ENCODE measurements around the gene LRRC51. TPM values are rescaled to one million over a fixed set of nuclear protein-coding genes. Genes with fewer than 3 reads are reported as not detected.
A peak's percentile ranks its signal among the peaks of the same experiment; 100 is the strongest.
"Not testable (repeated sequence)": the region's sequence is repeated elsewhere in the genome, so short reads cannot be mapped to it uniquely, and the experiment has no call there.

The LRRC51 gene
- total and polyA plus RNA-seq, 3 experiments from 2014 or later, result 2.6 to 8.9 (median 8.2) TPM

- POLR2A ChIA-PET, result no interaction called here
- no peaks in the 10 kb centered on the region for H3K36me3 ChIP-seq (ENCODE audit: insufficient read depth, low read length)
- no peaks in the 10 kb centered on the region for H3K27me3 ChIP-seq (ENCODE audit: insufficient read depth, low read length, poor library complexity, severe bottlenecking)
- H3K9me3 ChIP-seq (ENCODE audit: low read length), result no peaks in the 10 kb centered on the region
- DNase-seq, result no peak
- Mint-ChIP-seq H3K9me3 (peaks cover 0 to 2% (median 0%) of the 10 kb centered on the region in 5 donors), H3K4me3 (no peak overlapping the region), H3K4me1 (peaks cover 0 to 9% (median 0%) of the 10 kb centered on the region in 3 donors), H3K27ac (peak overlapping the region in 2 of 8 donors; percentile 47 to 64), H3K36me3 (no peaks in the 10 kb centered on the region), H3K27me3 (peaks cover 14 to 17% of the 10 kb centered on the region in 2 donors)
- CTCF ChIA-PET, result no interaction called here
- H3K27ac ChIP-seq (ENCODE audit: low read depth, low read length), result no peak overlapping the region
- H3K4me3 ChIP-seq (ENCODE audit: low read length), result no peak overlapping the region
- no peaks in the 10 kb centered on the region for H3K4me1 ChIP-seq (ENCODE audit: insufficient read depth, low read length)
Measured at GRCh38 chr11:72136684-72137262, 56.1 kb downstream of the LRRC51 start.

DNA sequence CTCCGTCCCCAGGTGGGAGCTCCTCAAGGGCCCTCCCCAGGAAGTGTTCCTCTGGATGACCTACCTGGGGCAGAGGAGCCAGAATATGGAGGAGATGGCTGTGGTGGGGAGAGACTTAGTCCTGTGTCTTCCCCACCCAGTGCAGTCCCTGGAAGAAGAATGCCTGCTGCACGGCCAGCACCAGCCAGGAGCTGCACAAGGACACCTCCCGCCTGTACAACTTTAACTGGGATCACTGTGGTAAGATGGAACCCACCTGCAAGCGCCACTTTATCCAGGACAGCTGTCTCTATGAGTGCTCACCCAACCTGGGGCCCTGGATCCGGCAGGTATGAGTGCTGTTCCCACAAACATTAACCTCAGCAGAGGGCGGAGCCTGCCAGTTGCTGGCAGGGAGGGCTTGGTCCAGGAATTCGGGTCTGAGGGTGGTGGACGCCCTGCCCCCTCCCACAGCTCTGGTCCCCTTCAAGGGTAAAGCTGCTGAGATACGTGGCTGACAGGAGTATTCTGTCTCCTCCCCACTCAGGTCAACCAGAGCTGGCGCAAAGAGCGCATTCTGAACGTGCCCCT lies 58.3 kb downstream of the LRRC51 start:
- Mint-ChIP-seq H3K4me1 (peaks cover 0 to 10% (median 1%) of the 10 kb centered on the region in 3 donors), H3K27ac (no peak overlapping the region)
- CTCF ChIA-PET, result interaction anchor here (1.6 kb wide), 1 partner anchor 114 kb away, joined by 6 read pairs; no protein-coding TSS in a partner anchor

GRCh38 chr11:72139500-72139899 lies 58.9 kb downstream of the LRRC51 start:
- H3K4me1 ChIP-seq (ENCODE audit: insufficient read depth, low read length), result no peaks in the 10 kb centered on the region
- POLR2A ChIA-PET, result no interaction called here

More for the DNA sequence above, 58.3 kb downstream of the LRRC51 start:
- Histone ChIP-seq H3K36me3 (ENCODE audit: insufficient read depth, low read length) (no peaks in the 10 kb centered on the region), H3K4me3 (ENCODE audit: low read length) (no peak overlapping the region), H3K4me1 (ENCODE audit: insufficient read depth, low read length) (no peaks in the 10 kb centered on the region), H3K27ac (ENCODE audit: low read depth, low read length) (no peak overlapping the region), H3K9me3 (ENCODE audit: low read length) (no peaks in the 10 kb centered on the region), H3K27me3 (ENCODE audit: insufficient read depth, low read length, poor library complexity, severe bottlenecking) (no peaks in the 10 kb centered on the region)
- Mint-ChIP-seq H3K9me3 (peaks cover 0 to 2% (median 0%) of the 10 kb centered on the region in 5 donors), H3K36me3 (no peaks in the 10 kb centered on the region), H3K27me3 (peaks cover 5 to 9% of the 10 kb centered on the region in 2 donors), H3K4me3 (no peak overlapping the region)
- no peak for DNase-seq
- POLR2A ChIA-PET, result no interaction called here

DNA sequence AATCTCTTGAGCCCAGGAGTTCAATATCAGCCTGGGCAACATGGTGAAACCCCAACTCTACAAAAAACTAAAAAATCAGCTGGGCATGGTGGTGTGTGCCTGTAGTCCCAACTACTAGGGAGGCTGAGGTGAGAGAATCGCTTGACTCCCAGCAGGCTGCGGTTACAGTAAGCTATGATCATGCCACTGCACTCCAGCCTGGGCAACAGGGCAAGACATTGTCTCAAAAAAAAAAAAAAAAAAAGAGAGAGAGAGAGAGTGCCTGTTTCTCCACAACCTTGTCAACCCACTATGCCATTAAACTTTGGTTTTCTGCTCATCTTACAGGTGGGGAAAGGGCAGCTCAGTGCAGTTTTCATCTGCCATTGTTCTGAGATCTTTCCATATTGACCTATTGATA lies 60.0 kb downstream of the LRRC51 start:
- H3K4me1 Mint-ChIP-seq, result peaks cover 0 to 11% (median 2%) of the 10 kb centered on the region in 3 donors
- Histone ChIP-seq H3K4me1 (ENCODE audit: insufficient read depth, low read length) (no peaks in the 10 kb centered on the region), H3K27me3 (ENCODE audit: insufficient read depth, low read length, poor library complexity, severe bottlenecking) (no peaks in the 10 kb centered on the region), H3K36me3 (ENCODE audit: insufficient read depth, low read length) (no peaks in the 10 kb centered on the region), H3K27ac (ENCODE audit: low read depth, low read length) (no peak overlapping the region), H3K4me3 (ENCODE audit: low read length) (no peak overlapping the region), H3K9me3 (ENCODE audit: low read length) (no peaks in the 10 kb centered on the region)
- POLR2A ChIA-PET, result no interaction called here
- DNase-seq, result no peak
- H3K4me3 Mint-ChIP-seq, result no peak overlapping the region
- CTCF ChIA-PET, result interaction anchor here (1.1 to 1.3 kb wide), 2 partner anchors 116 to 163 kb away, joined by 3 to 8 read pairs; no protein-coding TSS in a partner anchor
- H3K9me3 Mint-ChIP-seq, result peaks cover 0 to 2% (median 0%) of the 10 kb centered on the region in 5 donors
- H3K27me3 Mint-ChIP-seq, result peaks cover 5 to 6% of the 10 kb centered on the region in 2 donors
- H3K27ac Mint-ChIP-seq, result peak overlapping the region in 1 of 8 donors; percentile 31
- no peaks in the 10 kb centered on the region for H3K36me3 Mint-ChIP-seq

More at GRCh38 chr11:72139500-72139899, 58.9 kb downstream of the LRRC51 start:
- no peaks in the 10 kb centered on the region for H3K36me3 ChIP-seq (ENCODE audit: insufficient read depth, low read length)
- no peak for DNase-seq
- H3K36me3 Mint-ChIP-seq, result no peaks in the 10 kb centered on the region
- no peak overlapping the region for H3K27ac Mint-ChIP-seq
- no peak overlapping the region for H3K27ac ChIP-seq (ENCODE audit: low read depth, low read length)
- no peak overlapping the region for H3K4me3 Mint-ChIP-seq
- no peaks in the 10 kb centered on the region for H3K9me3 ChIP-seq (ENCODE audit: low read length)
- CTCF ChIA-PET, result interaction anchor here (1.6 kb wide), 1 partner anchor 114 kb away, joined by 6 read pairs; no protein-coding TSS in a partner anchor
- peaks cover 6 to 9% of the 10 kb centered on the region in 2 donors for H3K27me3 Mint-ChIP-seq
- H3K9me3 Mint-ChIP-seq, result peaks cover 0 to 2% (median 0%) of the 10 kb centered on the region in 5 donors
- peaks cover 0 to 11% (median 2%) of the 10 kb centered on the region in 3 donors for H3K4me1 Mint-ChIP-seq
- no peaks in the 10 kb centered on the region for H3K27me3 ChIP-seq (ENCODE audit: insufficient read depth, low read length, poor library complexity, severe bottlenecking)
- no peak overlapping the region for H3K4me3 ChIP-seq (ENCODE audit: low read length)

DNA sequence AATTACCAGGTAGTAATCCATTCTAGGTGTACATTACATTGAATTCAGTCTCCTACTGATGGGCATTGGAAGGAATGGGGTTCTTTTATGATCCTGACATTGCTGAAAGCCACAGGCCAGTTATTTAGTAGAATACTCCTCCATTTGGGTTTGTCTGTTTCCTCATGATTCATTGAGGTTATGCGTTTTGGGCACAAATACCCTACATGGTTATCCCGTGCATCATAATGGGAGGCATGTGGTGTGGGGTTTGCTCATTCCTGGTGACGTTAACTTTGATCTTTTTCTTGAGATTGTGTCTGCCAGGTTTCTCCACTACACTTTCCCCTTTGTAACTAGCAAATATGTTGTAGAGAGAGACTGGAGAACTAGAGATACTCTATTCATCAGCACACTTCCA lies 60.4 kb downstream of the LRRC51 start:
- no peak for DNase-seq
- H3K27ac ChIP-seq (ENCODE audit: low read depth, low read length), result no peak overlapping the region
- no peaks in the 10 kb centered on the region for H3K9me3 ChIP-seq (ENCODE audit: low read length)
- no peaks in the 10 kb centered on the region for H3K27me3 ChIP-seq (ENCODE audit: insufficient read depth, low read length, poor library complexity, severe bottlenecking)
- H3K4me1 ChIP-seq (ENCODE audit: insufficient read depth, low read length), result no peaks in the 10 kb centered on the region
- H3K36me3 ChIP-seq (ENCODE audit: insufficient read depth, low read length), result no peaks in the 10 kb centered on the region
- Mint-ChIP-seq H3K27me3 (peaks cover 5 to 6% of the 10 kb centered on the region in 2 donors), H3K4me1 (peaks cover 0 to 11% (median 2%) of the 10 kb centered on the region in 3 donors), H3K27ac (peak overlapping the region in 1 of 8 donors; percentile 31), H3K4me3 (no peak overlapping the region), H3K36me3 (no peaks in the 10 kb centered on the region), H3K9me3 (peaks cover 0 to 2% (median 0%) of the 10 kb centered on the region in 5 donors)
- no peak overlapping the region for H3K4me3 ChIP-seq (ENCODE audit: low read length)
- CTCF ChIA-PET, result interaction anchor here (1.1 to 1.3 kb wide), 2 partner anchors 116 to 163 kb away, joined by 3 to 8 read pairs; no protein-coding TSS in a partner anchor
- POLR2A ChIA-PET, result no interaction called here

DNA sequence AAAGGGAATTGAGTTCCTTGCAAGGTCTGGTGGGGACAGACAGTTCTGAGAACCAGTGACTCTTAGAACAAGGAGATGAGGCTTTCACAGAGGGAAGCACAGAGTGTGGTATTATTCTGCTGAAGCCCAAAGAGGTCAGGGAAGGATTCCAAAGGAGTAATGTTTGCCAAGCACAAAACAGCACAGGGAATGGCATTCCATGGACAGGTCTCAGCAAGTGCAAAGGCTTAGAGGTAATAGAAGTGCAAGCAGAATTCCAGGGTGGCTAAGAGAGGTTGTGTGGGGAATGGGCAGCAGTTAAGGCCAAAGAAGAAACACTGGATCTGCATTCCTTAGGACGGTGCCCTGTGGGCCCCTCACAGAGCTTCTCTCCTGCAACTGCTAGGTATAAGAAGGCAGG lies 61.4 kb downstream of the LRRC51 start:
- H3K4me3 Mint-ChIP-seq; H3K36me3 ChIP-seq (ENCODE audit: insufficient read depth, low read length); H3K4me1 ChIP-seq (ENCODE audit: insufficient read depth, low read length); H3K27me3 ChIP-seq (ENCODE audit: insufficient read depth, low read length, poor library complexity, severe bottlenecking); POLR2A ChIA-PET; DNase-seq; H3K4me3 ChIP-seq (ENCODE audit: low read length); H3K27me3 Mint-ChIP-seq; H3K9me3 ChIP-seq (ENCODE audit: low read length); H3K27ac ChIP-seq (ENCODE audit: low read depth, low read length); H3K36me3 Mint-ChIP-seq; H3K9me3 Mint-ChIP-seq: not testable (repeated sequence)
- CTCF ChIA-PET, result interaction anchor here (1.3 kb wide), 1 partner anchor 117 kb away, joined by 8 read pairs; no protein-coding TSS in a partner anchor
- Mint-ChIP-seq H3K27ac (peak overlapping the region in 2 of 8 donors; percentile 41 to 95), H3K4me1 (peaks cover 0 to 11% (median 2%) of the 10 kb centered on the region in 3 donors)

- CTCF ChIA-PET, result interaction anchor here (1.1 to 4.4 kb wide), 4 partner anchors 13 to 289 kb away, joined by 3 to 54 read pairs (median 35); no protein-coding TSS in a partner anchor
- H3K27ac ChIP-seq (ENCODE audit: low read depth, low read length); H3K4me1 ChIP-seq (ENCODE audit: insufficient read depth, low read length); H3K27me3 ChIP-seq (ENCODE audit: insufficient read depth, low read length, poor library complexity, severe bottlenecking); H3K36me3 Mint-ChIP-seq; H3K9me3 Mint-ChIP-seq; H3K27ac Mint-ChIP-seq; H3K27me3 Mint-ChIP-seq; H3K4me3 ChIP-seq (ENCODE audit: low read length); H3K9me3 ChIP-seq (ENCODE audit: low read length); POLR2A ChIA-PET; H3K36me3 ChIP-seq (ENCODE audit: insufficient read depth, low read length); DNase-seq; H3K4me3 Mint-ChIP-seq: not testable (repeated sequence)
- H3K4me1 Mint-ChIP-seq, result peaks cover 0 to 11% (median 2%) of the 10 kb centered on the region in 3 donors
Measured at GRCh38 chr11:72142543-72142942, 61.9 kb downstream of the LRRC51 start.

Measured in CD8-positive, alpha-beta memory T cell (primary cell).